ENCODE data around the gene ADI1. TPM values are rescaled to one million over a fixed set of nuclear protein-coding genes. Genes with fewer than 3 reads are reported as not detected.
"Not testable (repeated sequence)": the region's sequence is repeated elsewhere in the genome, so short reads cannot be mapped to it uniquely, and the experiment has no call there.

Gene ADI1
- total RNA-seq, 1 donor from 2014 or later: 40.9 TPM

DNA sequence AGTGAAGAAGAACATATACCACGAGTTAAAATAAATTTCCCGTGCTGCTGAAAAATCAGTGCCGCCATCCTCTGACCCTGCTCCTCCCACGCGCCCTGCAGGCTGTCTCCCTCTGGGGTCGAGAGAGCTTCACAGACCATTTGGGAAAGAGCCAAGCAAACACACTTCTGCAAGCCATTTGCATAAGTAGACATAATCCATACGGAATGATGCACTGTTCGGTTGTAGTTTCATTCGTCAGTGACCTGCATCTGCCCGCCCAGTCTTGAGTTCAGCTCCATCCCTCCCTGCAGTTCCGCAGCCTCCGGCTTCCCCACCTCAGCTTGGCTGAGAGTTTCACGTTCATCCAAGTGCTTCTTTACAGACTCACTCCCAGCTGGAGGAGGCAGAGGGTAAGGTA lies 70.2 kb downstream of the ADI1 start:
- Histone ChIP-seq H3K4me1 (no peaks in the 10 kb centered on the region), H3K36me3 (peaks cover 42 to 50% of the 10 kb centered on the region in 2 donors), H3K9me3 (no peaks in the 10 kb centered on the region), H3K4me3 (no peak overlapping the region), H3K27me3 (no peaks in the 10 kb centered on the region), H3K27ac (no peak overlapping the region)
- intact Hi-C loops (cut with DNase I): no loop called here
- TF ChIP-seq, protein P1, sequence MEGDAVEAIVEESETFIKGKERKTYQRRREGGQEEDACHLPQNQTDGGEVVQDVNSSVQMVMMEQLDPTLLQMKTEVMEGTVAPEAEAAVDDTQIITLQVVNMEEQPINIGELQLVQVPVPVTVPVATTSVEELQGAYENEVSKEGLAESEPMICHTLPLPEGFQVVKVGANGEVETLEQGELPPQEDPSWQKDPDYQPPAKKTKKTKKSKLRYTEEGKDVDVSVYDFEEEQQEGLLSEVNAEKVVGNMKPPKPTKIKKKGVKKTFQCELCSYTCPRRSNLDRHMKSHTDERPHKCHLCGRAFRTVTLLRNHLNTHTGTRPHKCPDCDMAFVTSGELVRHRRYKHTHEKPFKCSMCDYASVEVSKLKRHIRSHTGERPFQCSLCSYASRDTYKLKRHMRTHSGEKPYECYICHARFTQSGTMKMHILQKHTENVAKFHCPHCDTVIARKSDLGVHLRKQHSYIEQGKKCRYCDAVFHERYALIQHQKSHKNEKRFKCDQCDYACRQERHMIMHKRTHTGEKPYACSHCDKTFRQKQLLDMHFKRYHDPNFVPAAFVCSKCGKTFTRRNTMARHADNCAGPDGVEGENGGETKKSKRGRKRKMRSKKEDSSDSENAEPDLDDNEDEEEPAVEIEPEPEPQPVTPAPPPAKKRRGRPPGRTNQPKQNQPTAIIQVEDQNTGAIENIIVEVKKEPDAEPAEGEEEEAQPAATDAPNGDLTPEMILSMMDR (IDR thresholded peaks at IDR 0.05): no peak
- no peak for DNase-seq (ENCODE audit: low spot score in 2 of 2)

DNA sequence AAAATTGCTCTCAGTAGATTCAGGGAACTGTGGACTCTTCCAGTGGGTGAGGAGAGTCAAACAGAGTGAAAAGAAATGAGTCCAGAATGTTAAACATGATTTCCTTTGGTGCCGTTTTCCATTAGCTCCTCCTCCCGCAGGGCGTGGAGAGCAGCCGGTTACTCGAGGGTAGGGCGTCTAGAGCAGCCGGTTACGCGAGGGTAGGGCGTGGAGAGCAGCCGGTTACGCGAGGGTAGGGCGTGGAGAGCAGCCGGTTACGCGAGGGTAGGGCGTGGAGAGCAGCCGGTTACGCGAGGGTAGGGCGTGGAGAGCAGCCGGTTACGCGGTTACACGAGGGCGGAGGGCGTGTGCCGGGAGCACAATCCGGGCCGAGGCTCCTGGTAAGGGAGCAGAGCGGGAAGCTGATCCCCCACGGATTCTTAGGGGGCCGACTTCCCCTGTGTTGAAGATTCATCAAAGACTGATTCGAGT lies 70.9 kb downstream of the ADI1 start:
- H3K4me3 ChIP-seq; DNase-seq (ENCODE audit: low spot score in 2 of 2); H3K4me1 ChIP-seq; H3K27ac ChIP-seq; intact Hi-C loops (cut with DNase I); H3K9me3 ChIP-seq; H3K27me3 ChIP-seq: not testable (repeated sequence)
- peaks cover 48 to 50% of the 10 kb centered on the region in 2 donors for H3K36me3 ChIP-seq

- H3K27ac ChIP-seq: no peak overlapping the region
- no peaks in the 10 kb centered on the region for H3K4me1 ChIP-seq
- peaks cover 47 to 48% of the 10 kb centered on the region in 2 donors for H3K36me3 ChIP-seq
- TF ChIP-seq, protein P1 (IDR thresholded peaks at IDR 0.05): no peak
- H3K9me3 ChIP-seq: no peaks in the 10 kb centered on the region
- H3K4me3 ChIP-seq: no peak overlapping the region
- intact Hi-C loops (cut with DNase I): no loop called here
- no peak for DNase-seq (ENCODE audit: low spot score in 2 of 2)
- H3K27me3 ChIP-seq: no peaks in the 10 kb centered on the region
These were observed 71.5 kb downstream of the ADI1 start for GRCh38 chr2:3447789-3448317.

Other genes with a start within 250 kb of the ADI1 start
- 14.5 TPM for gene EIPR1, start 141.7 kb downstream of the ADI1 start, total RNA-seq
- 94.0 TPM for gene TRAPPC12, start 139.8 kb downstream of the ADI1 start, total RNA-seq
- 9.3 TPM for gene RNASEH1, start 38.8 kb upstream of the ADI1 start, total RNA-seq
- 1,995 TPM for gene RPS7, start 55.7 kb upstream of the ADI1 start, total RNA-seq
- gene COLEC11, start 75.6 kb upstream of the ADI1 start, total RNA-seq: 0.75 TPM
- not detected for gene ALLC, start 138.7 kb upstream of the ADI1 start, total RNA-seq
- gene DCDC2C, start 184.0 kb upstream of the ADI1 start, total RNA-seq: 2.4 TPM